AG10803 (cell line): ENCODE measurements around the gene ZC3H15.

ENCODE experiments used
- DNase-seq: peaks from one replicate; pipeline ENCODE4 v3.0.0; 2010; ENCODE audit warnings: low read depth
- H3K4me3 ChIP-seq: 2 replicates; pipeline ENCODE4 v1.5.1; 2011; ENCODE audit warnings: mild to moderate bottlenecking, low read length, control low read depth
- CTCF ChIP-seq: conservative IDR thresholded peaks from 2 replicates; pipeline ENCODE4 v1.5.1; 2011; ENCODE audit warnings: mild to moderate bottlenecking, low read length, control low read depth, inconsistent platforms

ZC3H15 gene

GRCh38 chr2:186554850-186555671, 69.0 kb downstream of the ZC3H15 start:
- no peak for TF ChIP-seq CTCF
- H3K4me3 ChIP-seq, result no peak overlapping the region
- DNase-seq, result no peak

- DNase-seq, result no peak
- no peak overlapping the region for H3K4me3 ChIP-seq
- no peak for TF ChIP-seq CTCF
Observed at GRCh38 chr2:186558512-186559276, 72.6 kb downstream of the ZC3H15 start.
